HG02840 (cell line): ENCODE measurements around the gene GIMAP5.

Experiments used
- ATAC-seq: cut with Tn5 transposase; IDR thresholded peaks from one replicate; pipeline ENCODE4 v1.9.1; 2021; ENCODE audit warnings: mild to moderate bottlenecking, moderate library complexity, moderate number of reproducible peaks; ENCODE audit not compliant: unreplicated experiment, low FRiP score

GIMAP5 gene

DNA sequence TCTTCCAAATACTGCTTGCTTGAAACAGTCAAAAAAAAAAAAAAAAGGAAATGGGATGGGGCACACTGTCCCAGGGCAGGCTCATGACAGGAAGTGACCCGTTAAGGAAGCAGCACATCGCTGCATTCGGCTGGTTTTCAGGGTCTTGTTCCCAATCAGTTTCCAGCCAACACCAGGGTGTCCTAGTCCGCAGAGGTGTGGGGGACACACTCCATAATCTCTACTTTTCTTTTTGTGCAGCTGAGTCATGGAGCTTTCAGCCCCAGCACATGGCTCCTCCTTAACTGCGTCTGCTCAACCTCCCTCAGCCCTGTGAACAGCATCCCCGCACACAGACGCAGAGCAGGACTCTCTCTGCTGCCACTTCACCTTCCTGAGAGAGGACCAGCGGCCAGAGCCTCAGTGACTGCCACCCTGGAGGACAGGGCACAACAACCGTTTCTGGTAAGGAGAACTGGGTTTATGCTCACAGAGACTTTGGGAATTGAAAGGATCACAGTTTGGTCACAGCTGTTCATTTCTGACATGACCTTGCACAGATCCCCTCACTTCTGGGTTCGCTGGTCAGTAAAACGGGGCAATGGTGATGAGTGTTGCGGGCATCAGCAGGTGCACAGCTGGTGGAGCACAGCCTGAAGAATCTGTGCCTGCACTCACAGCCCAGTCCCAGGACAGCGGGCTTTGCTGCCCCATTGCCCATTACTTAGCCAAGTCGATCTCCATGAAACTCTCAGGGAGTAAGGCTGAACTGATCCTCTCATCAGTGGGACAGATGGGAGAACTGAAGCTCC lies at the start of gene GIMAP5:
GIMAP5 (plus strand) TSS at position 154 of the 791 bp plus-strand sequence. CDS start 3,467 bp downstream, outside the sequence.
- ATAC-seq = no peak

GRCh38 chr7:150688630-150689029 lies 48.6 kb upstream of the GIMAP5 start:
- no peak for ATAC-seq

GRCh38 chr7:150695654-150696053 lies 41.6 kb upstream of the GIMAP5 start:
- ATAC-seq = no peak

DNA sequence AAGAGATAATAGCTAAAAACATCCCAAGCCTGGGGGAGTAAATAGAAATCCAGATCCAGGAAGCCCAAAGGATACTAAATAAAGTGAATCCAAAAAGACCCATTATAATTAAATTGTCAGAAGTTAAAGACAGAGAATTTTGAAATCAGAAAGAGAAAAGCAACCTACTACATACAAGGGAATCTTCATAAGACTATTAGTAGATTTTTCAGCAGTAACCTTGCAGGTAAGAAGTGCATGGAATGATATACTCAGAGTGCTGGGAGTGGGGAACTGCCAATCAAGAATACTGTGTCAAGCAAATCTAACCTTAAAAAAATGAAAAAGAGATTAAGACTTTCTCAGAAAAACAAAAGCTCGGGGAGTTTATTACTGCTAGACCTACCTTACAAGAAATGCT lies 34.0 kb upstream of the GIMAP5 start:
- no peak for ATAC-seq

DNA sequence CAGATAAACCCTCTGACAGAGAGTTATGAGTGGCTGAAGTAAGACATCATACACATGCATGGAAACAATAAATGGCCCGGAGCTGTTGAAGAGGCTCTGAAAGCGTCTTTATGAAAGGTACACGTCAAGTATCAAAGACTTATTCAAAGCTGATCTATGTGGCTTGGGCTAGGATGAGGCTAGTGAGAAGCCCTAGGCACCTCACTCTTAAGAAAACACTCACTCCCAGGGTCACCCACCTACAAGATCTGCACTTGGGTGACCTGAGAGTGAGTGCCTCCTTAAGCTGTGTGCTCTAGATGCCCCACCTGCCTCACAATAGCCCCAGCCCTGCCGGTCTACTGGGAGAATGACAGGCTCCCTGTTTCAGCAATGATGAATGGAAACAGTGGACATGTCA lies 21.9 kb upstream of the GIMAP5 start:
- no peak for ATAC-seq

DNA sequence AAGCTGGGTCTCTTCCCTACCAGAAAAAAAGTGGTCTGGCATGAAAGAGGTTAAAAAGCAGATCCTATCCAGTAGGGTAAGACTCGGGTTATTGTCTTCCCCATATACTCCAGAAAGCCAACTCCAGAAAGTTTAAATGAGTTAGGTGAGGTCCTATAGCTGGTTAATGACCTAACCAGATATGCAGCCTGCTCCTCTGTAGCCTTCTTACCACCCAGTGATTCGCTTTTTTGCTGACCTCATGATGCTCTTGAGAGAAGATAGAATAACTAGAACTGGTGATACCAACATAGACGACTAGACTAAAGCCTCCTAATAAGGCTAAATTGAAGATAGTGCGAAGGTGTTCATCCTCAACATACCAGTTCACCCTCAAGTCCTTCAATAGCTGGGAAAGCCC lies 21.5 kb upstream of the GIMAP5 start:
- ATAC-seq = no peak

- ATAC-seq = no peak
These were observed 20.9 kb upstream of the GIMAP5 start, which contains the start of gene GIMAP1 for GRCh38 chr7:150716368-150716767. Gene GIMAP1 (plus strand): TSS chr7:150716613. CDS start chr7:150719048, 2,435 bp downstream.

GRCh38 chr7:150716939-150717338 lies 20.3 kb upstream of the GIMAP5 start:
- ATAC-seq = no peak

GRCh38 chr7:150717814-150718420 lies 19.3 kb upstream of the GIMAP5 start:
- ATAC-seq = no peak

DNA sequence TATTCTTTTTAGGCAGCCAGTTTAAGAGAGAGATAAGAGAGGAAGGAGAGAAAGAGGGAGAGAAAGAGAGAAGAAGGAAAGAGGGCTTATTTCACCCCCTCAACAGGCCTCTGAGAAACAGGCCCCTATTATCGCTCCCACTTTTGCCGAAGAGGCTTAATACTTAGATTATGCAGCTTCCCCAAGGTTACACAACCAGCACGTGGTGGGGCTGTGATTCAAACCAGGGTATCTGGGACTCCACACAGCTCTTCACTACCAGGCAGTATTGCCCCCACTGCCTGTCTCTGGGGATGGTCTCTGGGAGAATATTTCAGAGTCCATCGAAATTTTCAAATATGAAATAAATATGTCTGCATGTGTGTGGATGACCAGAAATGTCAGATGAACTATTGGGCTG lies 17.8 kb upstream of the GIMAP5 start:
- ATAC-seq = no peak

DNA sequence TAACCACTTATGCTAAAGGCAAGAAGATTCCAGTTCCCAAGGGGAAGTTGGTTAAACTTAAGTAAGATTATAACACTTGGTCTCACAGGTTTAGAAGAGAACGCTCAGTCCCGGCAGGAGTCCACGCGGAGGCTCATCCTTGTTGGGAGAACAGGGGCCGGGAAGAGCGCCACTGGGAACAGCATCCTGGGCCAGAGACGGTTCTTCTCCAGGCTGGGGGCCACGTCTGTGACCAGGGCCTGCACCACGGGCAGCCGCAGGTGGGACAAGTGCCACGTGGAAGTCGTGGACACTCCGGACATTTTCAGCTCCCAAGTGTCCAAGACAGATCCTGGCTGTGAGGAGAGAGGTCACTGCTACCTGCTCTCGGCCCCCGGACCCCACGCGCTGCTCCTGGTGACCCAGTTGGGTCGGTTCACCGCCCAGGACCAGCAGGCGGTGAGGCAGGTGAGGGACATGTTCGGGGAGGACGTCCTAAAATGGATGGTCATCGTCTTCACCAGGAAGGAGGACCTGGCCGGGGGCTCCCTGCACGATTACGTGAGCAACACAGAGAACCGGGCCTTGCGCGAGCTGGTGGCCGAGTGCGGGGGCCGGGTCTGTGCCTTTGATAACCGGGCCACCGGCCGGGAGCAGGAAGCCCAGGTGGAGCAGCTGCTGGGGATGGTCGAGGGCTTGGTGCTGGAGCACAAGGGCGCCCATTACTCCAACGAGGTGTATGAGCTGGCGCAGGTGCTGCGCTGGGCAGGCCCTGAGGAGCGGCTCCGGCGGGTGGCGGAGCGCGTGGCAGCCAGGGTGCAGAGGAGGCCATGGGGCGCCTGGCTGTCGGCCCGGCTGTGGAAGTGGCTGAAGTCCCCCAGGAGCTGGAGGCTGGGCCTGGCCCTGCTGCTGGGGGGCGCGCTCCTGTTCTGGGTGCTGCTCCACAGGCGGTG lies 17.0 kb upstream of the GIMAP5 start:
- ATAC-seq = no peak

DNA sequence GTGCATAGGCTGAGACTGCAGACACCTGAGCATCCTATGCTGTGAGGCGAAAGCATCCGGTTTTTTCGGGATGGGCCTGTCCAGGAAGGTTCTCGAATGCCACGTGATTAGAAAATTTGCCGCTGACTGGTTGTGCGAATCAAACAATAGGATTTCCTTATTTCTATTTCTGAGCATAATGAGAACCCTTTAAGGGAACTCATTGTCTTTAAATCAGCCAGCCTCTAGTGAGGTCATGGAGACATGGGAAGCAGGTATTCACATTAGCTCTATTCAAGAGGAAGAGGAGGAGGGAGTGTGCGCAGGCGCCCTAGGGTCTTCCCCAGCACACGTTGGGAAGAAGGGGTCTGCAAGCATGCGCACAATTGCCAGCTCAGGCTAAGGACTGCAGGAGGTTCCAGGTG lies 15.2 kb upstream of the GIMAP5 start:
- no peak for ATAC-seq

GRCh38 chr7:150722431-150722931 lies 14.7 kb upstream of the GIMAP5 start:
- ATAC-seq = no peak

DNA sequence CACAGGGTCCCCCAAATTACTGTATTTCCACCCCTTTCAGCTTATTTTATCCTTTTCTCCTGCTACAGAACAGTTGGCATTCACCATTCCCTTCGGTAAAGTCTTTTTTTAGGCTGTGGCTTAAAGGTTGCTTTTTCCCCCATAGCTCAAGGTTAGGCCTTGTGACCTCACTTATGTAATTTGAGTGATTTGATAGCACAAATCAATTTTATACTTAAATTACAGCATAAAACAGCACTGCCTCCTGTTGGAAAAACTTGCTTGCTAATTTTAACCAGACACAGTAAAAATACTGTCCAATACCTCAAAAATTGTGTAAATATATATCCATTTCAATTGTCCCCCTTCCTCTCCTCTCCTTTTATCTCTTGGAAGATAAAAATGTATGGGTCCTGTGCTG lies 13.8 kb upstream of the GIMAP5 start:
- ATAC-seq = no peak

DNA sequence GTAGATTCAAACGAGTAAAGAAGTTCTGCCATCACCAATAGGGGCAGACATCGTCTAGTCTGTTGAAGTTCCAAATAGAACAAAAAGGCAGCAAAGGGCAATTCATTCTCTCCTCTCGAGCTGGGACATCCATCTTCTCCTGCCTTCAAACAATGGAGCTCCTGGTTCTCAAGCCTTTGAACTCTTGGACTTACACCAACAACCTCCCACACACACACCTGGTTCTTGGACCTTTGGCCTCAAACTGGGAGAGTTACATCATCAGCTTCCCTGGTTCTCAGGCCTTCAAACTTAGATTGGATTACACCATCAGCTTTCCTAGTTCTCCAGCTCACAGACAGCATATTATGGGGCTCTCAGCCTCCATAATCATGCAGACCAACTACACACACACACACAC lies 9.8 kb upstream of the GIMAP5 start:
- no peak for ATAC-seq

DNA sequence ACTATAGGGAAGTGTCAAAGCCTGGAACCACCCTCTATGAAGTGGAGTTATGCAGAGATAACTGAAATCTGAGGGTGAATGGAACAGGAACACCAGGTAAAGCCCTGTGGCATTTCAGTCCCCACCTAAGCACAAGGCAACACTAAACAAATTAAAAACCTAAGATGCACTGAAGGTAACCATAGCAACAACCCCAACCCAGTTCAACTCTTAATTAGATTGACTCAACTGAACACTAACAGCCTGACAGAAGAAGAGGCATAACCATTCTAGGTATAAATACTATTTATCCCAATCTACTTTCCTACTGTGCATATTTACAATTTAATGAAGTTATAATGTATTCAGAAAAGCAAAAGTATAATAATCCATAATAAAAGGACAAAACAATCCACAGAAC lies 9.2 kb upstream of the GIMAP5 start:
- ATAC-seq = no peak

DNA sequence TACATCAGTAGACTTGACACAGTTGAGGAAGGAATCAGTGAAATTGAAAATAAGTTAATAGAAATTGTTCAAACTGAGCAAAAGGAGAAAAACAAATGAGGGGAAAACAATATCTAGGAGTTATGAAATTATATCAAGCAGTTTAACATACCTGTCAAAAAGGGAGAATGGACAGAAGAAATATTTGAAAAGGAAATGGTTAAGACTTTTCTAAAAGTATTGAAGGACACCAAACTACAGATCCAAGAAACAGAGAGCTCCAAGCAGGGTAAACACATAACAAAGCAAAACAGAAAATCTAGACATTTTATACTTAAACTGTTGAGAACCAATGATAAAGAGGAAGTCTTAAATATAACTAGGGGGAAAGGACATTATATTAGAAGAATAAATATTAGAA lies 8.6 kb upstream of the GIMAP5 start:
- no peak for ATAC-seq

DNA sequence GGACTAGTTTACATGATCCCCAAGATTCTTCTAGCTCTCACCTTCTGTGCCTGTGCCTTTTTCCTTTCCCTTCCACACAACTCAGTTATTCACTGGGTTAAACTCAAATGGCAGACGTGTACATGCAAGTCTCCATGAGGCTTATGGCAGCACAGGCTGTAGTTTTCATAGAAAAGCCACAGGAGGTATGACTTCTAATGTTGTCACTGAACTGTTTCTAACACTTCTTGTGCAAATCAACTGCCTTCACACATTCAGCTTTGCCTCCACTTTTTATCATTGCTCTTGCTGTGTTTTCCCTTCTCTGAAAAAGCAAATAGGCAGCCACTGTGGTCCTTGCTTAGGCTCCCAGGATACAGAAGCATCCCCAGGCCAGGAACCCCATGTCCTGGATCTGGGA lies 5.3 kb upstream of the GIMAP5 start:
- ATAC-seq = no peak

DNA sequence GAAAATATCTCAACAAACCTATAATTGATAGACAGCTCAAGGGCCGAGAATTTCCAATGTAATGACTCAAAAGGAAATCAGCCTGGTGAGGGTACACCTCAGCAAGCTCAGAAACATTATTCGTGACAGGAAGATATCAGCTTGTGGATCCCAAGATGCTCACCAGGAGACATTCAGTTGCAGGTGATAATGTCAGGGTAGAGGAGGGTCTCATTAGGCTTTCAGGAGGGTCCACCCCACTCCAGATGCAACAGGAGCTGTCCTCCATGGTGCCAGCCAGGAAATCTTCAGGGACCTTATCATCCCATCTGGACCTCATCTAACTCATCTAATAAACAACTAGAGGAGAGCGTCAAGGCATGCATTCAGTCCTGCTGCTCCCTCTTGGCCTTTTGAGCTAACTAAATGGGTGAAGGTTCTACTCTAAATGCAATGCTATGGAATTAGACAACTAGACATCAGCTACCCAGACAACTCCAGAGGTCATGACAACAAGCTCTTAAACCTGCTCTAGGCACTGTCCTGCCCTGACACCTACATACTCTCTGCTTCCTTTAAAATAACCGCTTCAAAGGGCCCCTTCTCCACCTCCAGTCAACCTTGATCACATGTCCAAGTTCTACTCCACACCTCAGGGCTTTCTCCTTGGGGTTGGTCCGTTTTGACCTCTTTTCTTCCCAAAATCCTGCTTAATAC lies 4.3 kb upstream of the GIMAP5 start:
- ATAC-seq = no peak

DNA sequence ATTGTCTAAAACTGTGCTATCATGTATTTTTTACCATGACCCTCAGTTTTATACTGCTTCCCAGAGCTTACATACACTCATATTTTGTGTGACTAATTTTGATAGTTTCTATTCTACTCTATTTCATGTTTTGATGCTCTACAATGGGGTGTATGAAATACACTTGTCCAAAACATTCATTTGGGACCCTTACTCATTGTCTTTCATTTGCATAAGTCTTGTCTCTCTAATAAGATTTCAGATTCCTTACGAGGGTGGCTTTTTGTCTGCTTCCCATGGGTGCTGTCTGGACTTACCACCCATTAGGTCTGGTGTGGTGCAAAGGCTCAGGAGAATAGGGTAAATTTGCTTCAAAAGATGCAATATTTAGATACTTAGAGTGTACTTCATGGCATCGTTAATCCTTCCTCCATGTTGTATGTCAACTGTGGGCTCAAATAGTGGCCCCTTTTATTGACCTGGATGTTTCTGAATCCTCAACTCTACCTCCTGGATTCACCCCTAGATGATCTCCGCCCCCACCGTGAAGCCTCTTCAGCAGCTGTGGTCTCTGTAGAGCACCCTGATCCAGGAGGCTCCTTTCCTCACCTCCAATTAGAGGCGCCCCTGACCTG lies 3.6 kb upstream of the GIMAP5 start:
- no peak for ATAC-seq
